GM23338 (cell line): ENCODE measurements around the gene CD33. TPM values are rescaled to one million over a fixed set of nuclear protein-coding genes. Genes with fewer than 3 reads are reported as not detected.

Experiments used
- ATAC-seq: fragments of 200-7000 bp; cut with Tn5 transposase; 3 replicates; pipeline ENCODE4 v1.9.1; 2020
- DNase-seq: peaks from one replicate; pipeline ENCODE4 v3.0.0-alpha.2; 2015; ENCODE audit warnings: low spot score
- H2AFZ ChIP-seq: fragments of 200-600 bp; sonication (generic); 2 replicates; pipeline ENCODE4 v1.8.0; 2016; ENCODE audit warnings: antibody characterized with exemption, mild to moderate bottlenecking, moderate library complexity
- H3F3A ChIP-seq: fragments of 200-600 bp; sonication (generic); replicated peaks from 2 replicates; pipeline ENCODE4 v1.8.0; 2017; ENCODE audit warnings: antibody characterized with exemption, mixed run types, low read depth
- H3K27ac ChIP-seq: fragments of 200-600 bp; sonication (generic); 2 replicates; pipeline ENCODE4 v1.6.1; 2016; ENCODE audit warnings: low read depth
- H3K27me3 ChIP-seq: fragments of 200-600 bp; sonication (generic); 2 replicates; pipeline ENCODE4 v1.8.0; 2016; ENCODE audit warnings: mild to moderate bottlenecking, mixed run types, moderate library complexity; ENCODE audit not compliant: insufficient read depth
- H3K36me3 ChIP-seq: fragments of 200-600 bp; sonication (generic); 2 replicates; pipeline ENCODE4 v1.8.0; 2016; ENCODE audit warnings: mild to moderate bottlenecking; ENCODE audit not compliant: insufficient read depth
- H3K4me1 ChIP-seq: fragments of 200-600 bp; sonication (generic); 2 replicates; pipeline ENCODE4 v1.8.0; 2016; ENCODE audit warnings: mild to moderate bottlenecking, moderate library complexity; ENCODE audit not compliant: insufficient read depth
- H3K4me2 ChIP-seq: fragments of 200-600 bp; sonication (generic); 2 replicates; pipeline ENCODE4 v1.7.1; 2017; ENCODE audit warnings: mixed run types
- H3K4me3 ChIP-seq: fragments of 200-600 bp; sonication (generic); 2 replicates; pipeline ENCODE4 v1.6.1; 2016; ENCODE audit warnings: mixed run types
- H3K79me2 ChIP-seq: fragments of 200-600 bp; sonication (generic); replicated peaks from 2 replicates; pipeline ENCODE4 v1.8.0; 2017; ENCODE audit warnings: mild to moderate bottlenecking; ENCODE audit not compliant: insufficient read depth
- H3K9me2 ChIP-seq: fragments of 200-600 bp; sonication (generic); 2 replicates; pipeline ENCODE4 v1.8.0; 2017; ENCODE audit not compliant: insufficient read depth
- H4K20me1 ChIP-seq: fragments of 200-600 bp; sonication (generic); replicated peaks from 2 replicates; pipeline ENCODE4 v1.8.0; 2017; ENCODE audit warnings: mild to moderate bottlenecking; ENCODE audit not compliant: insufficient read depth
- H3K27ac Mint-ChIP-seq: 2 replicates; pipeline ENCODE4 v1.8.0; 2020; ENCODE audit warnings: inconsistent platforms, mild to moderate bottlenecking, moderate library complexity, mixed read lengths
- H3K27me3 Mint-ChIP-seq: 3 replicates; pipeline ENCODE4 v1.8.0; 2022; ENCODE audit warnings: low read depth, mild to moderate bottlenecking, moderate library complexity, mixed read lengths, inconsistent platforms; ENCODE audit not compliant: insufficient read depth, poor library complexity
- H3K36me3 Mint-ChIP-seq: 3 replicates; pipeline ENCODE4 v1.8.0; 2021; ENCODE audit warnings: low read depth, mild to moderate bottlenecking, inconsistent platforms, moderate library complexity, mixed read lengths
- H3K4me1 Mint-ChIP-seq: 3 replicates; pipeline ENCODE4 v1.8.0; 2020; ENCODE audit warnings: mild to moderate bottlenecking, inconsistent platforms, mixed read lengths
- H3K4me3 Mint-ChIP-seq: 3 replicates; pipeline ENCODE4 v1.8.0; 2021; ENCODE audit warnings: moderate library complexity, mild to moderate bottlenecking, inconsistent platforms, mixed read lengths
- H3K9me3 Mint-ChIP-seq: 3 replicates; pipeline ENCODE4 v1.8.0; 2020; ENCODE audit warnings: moderate library complexity, mild to moderate bottlenecking, inconsistent platforms, mixed read lengths
- CREB1 ChIP-seq: fragments of 250-450 bp; sonication (Bioruptor Pico); IDR thresholded peaks from 2 replicates; pipeline ENCODE4 v1.5.0; 2020; ENCODE audit warnings: low read depth, mild to moderate bottlenecking, moderate library complexity
- EZH2 ChIP-seq: fragments of 200-600 bp; sonication (generic); IDR thresholded peaks from one replicate; pipeline ENCODE4 v1.8.0; 2017; ENCODE audit warnings: antibody characterized with exemption, mild to moderate bottlenecking, low read depth; ENCODE audit not compliant: unreplicated experiment
- EZH2phosphoT487 ChIP-seq: fragments of 200-600 bp; sonication (generic); IDR thresholded peaks from one replicate; pipeline ENCODE4 v1.8.1; 2018; ENCODE audit warnings: antibody characterized with exemption; ENCODE audit not compliant: unreplicated experiment
- JUNB ChIP-seq: IDR thresholded peaks from one replicate; pipeline ENCODE4 v1.6.1; 2016; ENCODE audit warnings: antibody characterized with exemption; ENCODE audit not compliant: unreplicated experiment
- NANOG ChIP-seq: IDR thresholded peaks from 2 replicates; pipeline ENCODE4 v1.6.1; 2016; ENCODE audit warnings: antibody characterized with exemption, borderline replicate concordance
- POLR2AphosphoS5 ChIP-seq: IDR thresholded peaks from 2 replicates; pipeline ENCODE4 v1.6.1; 2016; ENCODE audit warnings: antibody characterized with exemption, low read depth
- STAT1 ChIP-seq: IDR thresholded peaks from one replicate; pipeline ENCODE4 v1.6.1; 2016; ENCODE audit warnings: antibody characterized with exemption; ENCODE audit not compliant: unreplicated experiment
- ZNF114 ChIP-seq: fragments of 250-450 bp; sonication (Bioruptor Pico); IDR thresholded peaks from 2 replicates; pipeline ENCODE4 v1.5.0; 2020; ENCODE audit warnings: mild to moderate bottlenecking, moderate library complexity
- ZNF331 ChIP-seq: fragments of 250-450 bp; sonication (Bioruptor Pico); IDR thresholded peaks from 2 replicates; pipeline ENCODE4 v1.5.0; 2020; ENCODE audit warnings: low read depth, mild to moderate bottlenecking, moderate library complexity
- polyA plus RNA-seq: library from polyadenylated mRNA; unstranded; fragments of >200 nt; fragmentation: Nextera tagmentation; extraction: Ambion mirVana; gene quantifications from 2 replicates; pipeline ENCODE4 v1.2.1, GENCODE V29; 2016
- total RNA-seq: library from RNA; depleted of rRNA; stranded (reverse); fragments of >200 nt; shearing (Covaris generic); gene quantifications from 2 replicates; pipeline ENCODE4 v1.2.3, GENCODE V29; 2014
- TF ChIP-seq, protein P1 (sequence below), 2 experiments: fragments of 200-600 bp in 1 of 2; sonication (generic) in 1 of 2; conservative IDR thresholded peaks; 2 replicates each; pipeline versions ENCODE4 v1.5.1 to v1.6.1; 2016 to 2017; ENCODE audit warnings: antibody characterized with exemption in 2 of 2, low read depth in 2 of 2, mild to moderate bottlenecking in 2 of 2, moderate library complexity in 1 of 2
- TF ChIP-seq, protein P2 (sequence below): IDR thresholded peaks from 2 replicates; pipeline ENCODE4 v1.6.1; 2016; ENCODE audit warnings: antibody characterized with exemption
- TF ChIP-seq, protein P3 (sequence below): IDR thresholded peaks from one replicate; pipeline ENCODE4 v1.6.1; 2018; ENCODE audit warnings: antibody characterized with exemption; ENCODE audit not compliant: unreplicated experiment

The CD33 gene
- total and polyA plus RNA-seq, 2 experiments from 2014 or later, result 0.45 TPM; not detected in 1

DNA sequence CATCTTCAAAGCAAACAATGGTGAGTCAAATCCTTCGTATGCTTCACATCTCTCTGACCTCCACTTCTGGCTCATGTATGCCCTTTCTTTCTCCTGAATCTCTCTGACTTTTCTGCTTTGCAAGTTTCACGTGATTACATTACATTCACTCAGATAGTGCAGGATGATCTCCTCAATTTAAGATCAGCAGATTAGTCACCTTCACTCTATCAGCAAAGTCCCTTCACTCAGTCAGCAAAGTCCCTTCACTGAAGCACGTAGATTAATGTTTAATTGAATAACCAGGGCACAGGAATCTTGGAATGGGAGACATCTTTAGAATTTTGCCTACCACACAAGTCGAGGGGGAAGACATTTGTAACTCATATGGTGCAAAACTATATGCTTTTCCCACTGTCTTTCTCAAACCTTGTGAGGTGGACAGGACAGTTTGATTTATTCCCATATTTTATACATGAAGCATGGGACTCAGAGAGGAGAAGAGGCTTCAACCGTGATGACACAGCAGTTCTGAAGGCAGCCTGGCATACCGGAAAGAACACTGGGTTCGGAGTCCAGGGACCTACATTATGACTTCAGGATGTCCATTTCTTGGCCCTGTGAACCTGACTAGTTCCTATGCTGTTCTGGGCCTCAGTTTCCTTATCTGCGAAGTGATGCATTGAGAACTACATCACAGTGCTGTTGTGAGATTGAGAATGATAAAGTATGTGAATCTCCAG is 49.3 kb downstream of the CD33 start (continued):
- TF ChIP-seq POLR2AphosphoS5 (no peak), STAT1 (no peak), JUNB (no peak)

DNA sequence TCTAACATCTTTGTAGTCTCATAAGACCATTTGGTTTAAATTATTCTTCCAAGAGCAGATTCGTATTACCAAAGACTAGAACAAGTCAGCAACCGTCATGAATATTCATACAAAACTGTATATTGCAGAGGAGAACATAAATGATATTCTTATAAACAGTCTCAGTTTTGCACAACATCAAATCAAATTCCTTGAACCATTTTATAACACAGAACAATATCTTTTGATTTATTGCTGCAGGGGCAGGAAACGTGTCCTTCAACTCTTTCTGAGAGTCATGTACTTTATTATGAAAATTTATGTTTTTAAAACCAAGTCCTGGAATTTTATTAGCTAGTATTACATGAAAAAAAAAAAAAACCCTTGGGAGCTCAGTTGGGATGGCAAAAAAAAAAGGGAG is 52.2 kb downstream of the CD33 start:
- no peak overlapping the region for H2AFZ ChIP-seq
- TF ChIP-seq JUNB, result no peak
- TF ChIP-seq, protein P1, sequence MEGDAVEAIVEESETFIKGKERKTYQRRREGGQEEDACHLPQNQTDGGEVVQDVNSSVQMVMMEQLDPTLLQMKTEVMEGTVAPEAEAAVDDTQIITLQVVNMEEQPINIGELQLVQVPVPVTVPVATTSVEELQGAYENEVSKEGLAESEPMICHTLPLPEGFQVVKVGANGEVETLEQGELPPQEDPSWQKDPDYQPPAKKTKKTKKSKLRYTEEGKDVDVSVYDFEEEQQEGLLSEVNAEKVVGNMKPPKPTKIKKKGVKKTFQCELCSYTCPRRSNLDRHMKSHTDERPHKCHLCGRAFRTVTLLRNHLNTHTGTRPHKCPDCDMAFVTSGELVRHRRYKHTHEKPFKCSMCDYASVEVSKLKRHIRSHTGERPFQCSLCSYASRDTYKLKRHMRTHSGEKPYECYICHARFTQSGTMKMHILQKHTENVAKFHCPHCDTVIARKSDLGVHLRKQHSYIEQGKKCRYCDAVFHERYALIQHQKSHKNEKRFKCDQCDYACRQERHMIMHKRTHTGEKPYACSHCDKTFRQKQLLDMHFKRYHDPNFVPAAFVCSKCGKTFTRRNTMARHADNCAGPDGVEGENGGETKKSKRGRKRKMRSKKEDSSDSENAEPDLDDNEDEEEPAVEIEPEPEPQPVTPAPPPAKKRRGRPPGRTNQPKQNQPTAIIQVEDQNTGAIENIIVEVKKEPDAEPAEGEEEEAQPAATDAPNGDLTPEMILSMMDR (conservative IDR thresholded peaks at IDR 0.05; ENCODE audit: low read depth in 2 of 2), result no peak
- no peak for TF ChIP-seq EZH2
- no peak for TF ChIP-seq ZNF331 (CRISPR knock-in tag)
- no peak for TF ChIP-seq CREB1 (CRISPR knock-in tag)
- TF ChIP-seq NANOG, result no peak
- TF ChIP-seq, protein P2, sequence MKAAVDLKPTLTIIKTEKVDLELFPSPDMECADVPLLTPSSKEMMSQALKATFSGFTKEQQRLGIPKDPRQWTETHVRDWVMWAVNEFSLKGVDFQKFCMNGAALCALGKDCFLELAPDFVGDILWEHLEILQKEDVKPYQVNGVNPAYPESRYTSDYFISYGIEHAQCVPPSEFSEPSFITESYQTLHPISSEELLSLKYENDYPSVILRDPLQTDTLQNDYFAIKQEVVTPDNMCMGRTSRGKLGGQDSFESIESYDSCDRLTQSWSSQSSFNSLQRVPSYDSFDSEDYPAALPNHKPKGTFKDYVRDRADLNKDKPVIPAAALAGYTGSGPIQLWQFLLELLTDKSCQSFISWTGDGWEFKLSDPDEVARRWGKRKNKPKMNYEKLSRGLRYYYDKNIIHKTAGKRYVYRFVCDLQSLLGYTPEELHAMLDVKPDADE, result no peak
- TF ChIP-seq EZH2phosphoT487, result no peak
- no peak for TF ChIP-seq POLR2AphosphoS5
- TF ChIP-seq, protein P3, sequence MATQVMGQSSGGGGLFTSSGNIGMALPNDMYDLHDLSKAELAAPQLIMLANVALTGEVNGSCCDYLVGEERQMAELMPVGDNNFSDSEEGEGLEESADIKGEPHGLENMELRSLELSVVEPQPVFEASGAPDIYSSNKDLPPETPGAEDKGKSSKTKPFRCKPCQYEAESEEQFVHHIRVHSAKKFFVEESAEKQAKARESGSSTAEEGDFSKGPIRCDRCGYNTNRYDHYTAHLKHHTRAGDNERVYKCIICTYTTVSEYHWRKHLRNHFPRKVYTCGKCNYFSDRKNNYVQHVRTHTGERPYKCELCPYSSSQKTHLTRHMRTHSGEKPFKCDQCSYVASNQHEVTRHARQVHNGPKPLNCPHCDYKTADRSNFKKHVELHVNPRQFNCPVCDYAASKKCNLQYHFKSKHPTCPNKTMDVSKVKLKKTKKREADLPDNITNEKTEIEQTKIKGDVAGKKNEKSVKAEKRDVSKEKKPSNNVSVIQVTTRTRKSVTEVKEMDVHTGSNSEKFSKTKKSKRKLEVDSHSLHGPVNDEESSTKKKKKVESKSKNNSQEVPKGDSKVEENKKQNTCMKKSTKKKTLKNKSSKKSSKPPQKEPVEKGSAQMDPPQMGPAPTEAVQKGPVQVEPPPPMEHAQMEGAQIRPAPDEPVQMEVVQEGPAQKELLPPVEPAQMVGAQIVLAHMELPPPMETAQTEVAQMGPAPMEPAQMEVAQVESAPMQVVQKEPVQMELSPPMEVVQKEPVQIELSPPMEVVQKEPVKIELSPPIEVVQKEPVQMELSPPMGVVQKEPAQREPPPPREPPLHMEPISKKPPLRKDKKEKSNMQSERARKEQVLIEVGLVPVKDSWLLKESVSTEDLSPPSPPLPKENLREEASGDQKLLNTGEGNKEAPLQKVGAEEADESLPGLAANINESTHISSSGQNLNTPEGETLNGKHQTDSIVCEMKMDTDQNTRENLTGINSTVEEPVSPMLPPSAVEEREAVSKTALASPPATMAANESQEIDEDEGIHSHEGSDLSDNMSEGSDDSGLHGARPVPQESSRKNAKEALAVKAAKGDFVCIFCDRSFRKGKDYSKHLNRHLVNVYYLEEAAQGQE, result no peak
- no peak for TF ChIP-seq ZNF114 (CRISPR knock-in tag)

More for the DNA sequence above, 52.2 kb downstream of the CD33 start:
- Histone ChIP-seq H3K4me1 (no peaks in the 10 kb centered on the region), H3K4me2 (no peak overlapping the region), H3K27ac (no peak overlapping the region), H3K27me3 (no peaks in the 10 kb centered on the region), H3K4me3 (no peak overlapping the region), H3K9me2 (no peaks in the 10 kb centered on the region), H3F3A (no peaks in the 10 kb centered on the region), H3K36me3 (no peaks in the 10 kb centered on the region), H3K79me2 (no peaks in the 10 kb centered on the region), H4K20me1 (no peaks in the 10 kb centered on the region)
- H3K9me3 Mint-ChIP-seq, result peaks cover 29% of the 10 kb centered on the region
- no peak overlapping the region for H3K4me3 Mint-ChIP-seq
- no peak overlapping the region for H3K27ac Mint-ChIP-seq
- H3K4me1 Mint-ChIP-seq, result no peaks in the 10 kb centered on the region
- H3K27me3 Mint-ChIP-seq, result peaks cover 13% of the 10 kb centered on the region
- DNase-seq (no peak), ATAC-seq (no peak)
- H3K36me3 Mint-ChIP-seq, result peaks cover 4% of the 10 kb centered on the region; the same call in 1 of the 3 replicates
